HG03457 (cell line): ENCODE measurements around the gene DPEP2NB.
"Not testable (repeated sequence)": the region's sequence is repeated elsewhere in the genome, so short reads cannot be mapped to it uniquely, and the experiment has no call there.

ENCODE experiments used
- ATAC-seq: cut with Tn5 transposase; IDR thresholded peaks from one replicate; pipeline ENCODE4 v1.9.1; 2021; ENCODE audit warnings: moderate number of reproducible peaks; ENCODE audit not compliant: unreplicated experiment

DPEP2NB gene

GRCh38 chr16:68015681-68016080 is at the start of gene DPEP2NB:
Gene DPEP2NB, minus strand, starts transcription at chr16:68015911. Its CDS starts 141 bp downstream, at chr16:68015770.
- ATAC-seq = no peak

DNA sequence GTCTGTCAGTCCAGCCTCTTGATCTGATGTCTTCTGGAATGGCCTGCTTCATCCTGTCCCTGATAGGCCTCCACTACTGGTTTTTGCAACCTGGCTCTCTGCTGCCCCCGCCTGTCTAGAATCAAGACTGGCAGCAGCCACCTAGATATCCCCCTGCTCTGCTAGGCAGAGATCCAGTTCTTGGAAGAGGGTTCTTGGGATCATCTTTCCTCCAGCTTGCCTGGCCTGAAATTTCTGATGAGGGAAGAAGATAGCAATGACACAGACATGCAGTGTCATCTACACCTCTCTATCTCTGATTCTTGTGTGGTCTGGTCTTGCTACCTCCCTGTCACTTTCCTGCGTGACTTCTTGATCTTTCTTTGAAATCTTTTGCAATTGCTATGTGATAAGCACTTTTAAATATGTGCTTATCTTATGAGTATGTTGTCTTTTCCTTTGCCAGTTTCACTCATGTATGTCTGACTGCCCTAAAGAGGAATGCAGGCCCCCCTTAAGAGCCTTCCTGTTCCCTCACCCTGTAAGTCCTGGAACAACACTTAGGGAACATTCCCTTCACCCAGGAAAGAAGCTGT is 49.2 kb upstream of the DPEP2NB start:
- no peak for ATAC-seq

DNA sequence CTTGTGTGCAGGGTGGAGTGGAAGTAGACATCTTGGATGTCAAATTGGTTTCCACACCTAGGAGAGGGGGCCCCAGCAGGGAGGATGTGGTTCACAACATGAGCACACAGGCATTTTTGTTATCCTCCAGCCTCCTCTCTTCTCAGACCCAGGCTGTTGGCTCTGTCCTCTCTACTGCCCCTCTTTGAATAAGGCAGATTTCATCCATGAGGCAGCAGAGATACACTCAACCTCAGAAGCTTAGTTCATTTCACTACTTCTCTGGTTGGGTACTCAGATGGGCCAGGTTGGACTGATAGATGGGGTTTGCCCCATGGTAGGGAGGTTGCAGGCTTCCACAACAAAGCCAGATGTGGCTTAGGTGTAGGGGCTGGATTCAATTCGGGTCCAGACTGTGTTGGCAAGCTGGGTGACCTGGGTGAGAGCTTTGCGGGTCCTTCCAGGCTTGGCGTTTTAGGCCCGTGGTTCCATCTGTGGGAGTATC is 47.2 kb upstream of the DPEP2NB start:
- ATAC-seq = no peak

- no peak for ATAC-seq
Observed at GRCh38 chr16:68061396-68061795, 45.7 kb upstream of the DPEP2NB start.

- ATAC-seq = no peak
Observed at GRCh38 chr16:68059804-68060203, 44.1 kb upstream of the DPEP2NB start.

GRCh38 chr16:68055395-68055794 is 39.7 kb upstream of the DPEP2NB start:
- no peak for ATAC-seq

GRCh38 chr16:68049449-68049848 is 33.7 kb upstream of the DPEP2NB start:
- no peak for ATAC-seq

GRCh38 chr16:68047987-68048386 is 32.3 kb upstream of the DPEP2NB start:
- no peak for ATAC-seq

DNA sequence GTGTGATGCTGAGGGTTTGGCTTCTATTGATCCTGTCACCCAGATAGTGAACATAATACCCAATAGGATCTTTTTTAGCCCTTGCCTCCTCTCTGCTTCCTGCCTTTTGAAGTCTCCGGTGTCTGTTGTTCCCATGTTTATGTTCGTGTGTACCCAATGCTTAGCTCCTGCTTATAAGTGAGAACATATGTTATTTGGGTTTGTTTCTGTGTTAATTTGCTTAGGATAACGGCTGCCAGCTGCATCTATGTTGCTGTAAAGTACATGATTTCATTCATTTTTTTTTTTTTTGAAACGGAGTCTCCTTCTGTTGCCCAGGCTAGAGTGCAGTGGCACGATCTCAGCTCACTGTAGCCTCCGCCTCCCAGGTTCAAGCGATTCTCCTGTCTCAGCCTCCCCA is 30.4 kb upstream of the DPEP2NB start:
- no peak for ATAC-seq

DNA sequence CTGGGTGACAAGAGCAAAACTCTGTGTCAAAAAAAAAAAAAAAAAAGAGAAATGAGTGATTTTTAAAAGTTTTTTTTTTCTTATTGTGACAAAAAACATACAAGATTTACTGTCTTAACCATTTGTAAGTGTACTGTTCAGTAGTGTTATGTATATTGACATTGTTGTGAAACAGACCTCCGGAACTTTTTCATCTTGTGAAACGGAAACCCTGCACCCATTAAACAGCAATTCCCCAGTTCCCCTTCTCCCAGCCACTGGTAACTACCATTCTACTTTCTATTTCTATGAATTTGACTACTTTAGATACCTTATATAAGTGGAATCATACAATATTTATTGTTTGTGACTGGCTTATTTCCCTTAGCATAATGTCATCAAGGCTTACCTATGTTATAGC is 26.1 kb upstream of the DPEP2NB start:
- no peak for ATAC-seq

DNA sequence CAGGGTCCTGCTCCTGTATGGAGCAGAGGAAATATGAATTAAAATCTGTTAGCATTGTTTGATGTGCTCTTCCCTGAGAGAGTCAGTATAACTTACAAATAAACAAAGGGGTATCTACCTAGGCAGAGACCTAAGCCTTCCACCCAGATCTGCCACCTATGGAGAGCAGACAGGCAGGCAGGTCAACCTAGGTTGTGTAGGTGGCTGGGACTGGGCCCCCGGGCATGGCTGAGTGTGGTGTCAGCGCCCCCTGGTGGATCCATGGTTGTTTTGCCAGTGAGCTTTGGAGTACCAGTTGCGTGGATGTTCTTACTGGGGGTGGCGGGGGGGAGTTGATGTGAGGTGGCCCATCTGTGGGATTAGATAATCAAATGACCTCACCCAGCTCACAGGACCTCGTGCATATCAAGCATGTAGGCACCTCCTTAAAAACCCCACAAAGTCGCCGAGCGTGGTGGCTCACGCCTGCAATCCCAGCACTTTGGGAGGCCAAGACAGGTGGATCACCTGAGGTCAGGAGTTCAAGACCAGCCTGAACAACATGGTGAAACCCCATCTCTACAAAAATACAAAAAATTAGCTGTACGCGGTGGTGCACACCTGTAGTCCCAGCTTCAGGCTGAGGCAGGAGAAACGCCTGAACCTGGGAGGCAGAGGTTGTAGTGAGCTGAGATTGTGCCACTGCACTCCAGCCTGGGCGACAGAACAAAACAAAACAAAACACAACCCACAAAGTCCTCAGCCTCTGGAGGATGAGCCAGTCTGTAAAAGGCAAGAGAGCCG is 25.0 kb upstream of the DPEP2NB start:
- no peak for ATAC-seq

DNA sequence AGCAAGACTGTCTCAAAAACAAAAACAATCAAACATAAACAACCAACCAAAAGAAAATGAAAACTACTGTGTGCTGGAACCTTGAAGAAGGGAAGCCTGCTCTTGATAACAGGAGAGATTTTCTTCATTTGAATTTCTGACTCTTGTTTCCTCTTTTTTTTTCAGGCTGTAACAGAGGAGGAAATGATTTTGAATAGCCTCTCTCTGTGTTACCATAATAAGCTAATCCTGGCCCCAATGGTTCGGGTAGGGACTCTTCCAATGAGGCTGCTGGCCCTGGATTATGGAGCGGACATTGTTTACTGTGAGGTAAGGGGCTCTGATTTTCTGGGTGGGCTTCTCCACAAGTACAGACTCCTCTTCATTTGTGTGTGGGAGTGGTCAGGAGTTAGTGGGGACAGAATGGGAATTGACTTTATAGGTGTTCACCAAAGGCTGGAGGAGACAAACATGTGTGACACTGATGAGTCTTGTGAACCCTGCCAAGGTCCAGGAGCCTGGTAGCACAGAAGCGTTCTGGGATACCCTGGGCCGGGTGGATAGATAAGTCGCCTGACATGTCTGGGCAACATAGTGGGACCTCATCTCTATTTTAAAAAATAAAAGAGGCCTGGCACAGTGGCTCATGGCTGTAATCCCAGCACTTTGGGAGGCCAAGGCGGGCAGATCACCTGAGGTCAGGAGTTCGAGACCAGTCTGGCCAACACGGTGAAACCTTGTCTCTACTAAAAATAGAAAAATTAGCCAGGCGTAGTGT is 22.3 kb upstream of the DPEP2NB start:
- ATAC-seq = no peak

GRCh38 chr16:68035227-68035626 is 19.5 kb upstream of the DPEP2NB start:
- ATAC-seq = no peak

- no peak for ATAC-seq
Observed at GRCh38 chr16:68033101-68033500, 17.4 kb upstream of the DPEP2NB start.

DNA sequence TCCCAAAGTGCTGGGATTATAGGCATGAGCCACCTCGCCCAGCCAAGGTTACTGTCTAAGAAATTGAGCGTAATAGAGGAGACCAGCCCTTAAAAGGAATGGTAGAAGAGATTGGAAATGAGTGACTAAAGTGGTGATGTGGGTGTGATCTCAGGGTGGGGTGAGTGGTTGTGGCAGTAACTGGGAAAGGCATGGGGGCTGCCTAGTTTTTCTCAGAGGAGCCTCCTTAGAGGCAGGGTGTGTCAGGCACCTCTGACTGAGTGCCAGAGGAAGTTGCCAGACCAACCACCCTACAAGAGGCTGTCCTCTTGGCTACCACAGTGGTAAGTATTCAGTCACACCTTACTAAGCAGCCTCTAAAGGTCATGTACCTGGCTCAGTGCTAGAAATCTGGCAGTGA is 16.2 kb upstream of the DPEP2NB start:
- ATAC-seq = no peak

DNA sequence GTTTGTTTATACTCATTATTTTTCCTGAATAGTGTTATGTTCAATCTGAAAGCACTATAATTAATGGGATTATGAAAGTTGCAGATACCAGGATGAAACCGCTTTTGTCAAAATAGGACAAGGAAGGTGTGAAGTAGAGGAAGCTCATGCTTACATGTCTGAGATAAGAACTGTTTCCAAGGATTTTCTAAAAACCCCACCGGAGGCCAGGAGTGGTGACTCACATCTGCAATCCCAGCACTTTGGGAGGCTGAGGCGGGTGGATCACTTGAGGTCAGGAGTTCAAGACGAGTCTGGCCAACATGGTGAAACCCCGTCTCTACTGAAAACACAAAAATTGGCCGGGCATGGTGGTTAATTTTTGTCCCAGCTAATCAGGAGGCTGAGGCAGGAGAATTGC is 14.4 kb upstream of the DPEP2NB start:
- not testable (repeated sequence) for ATAC-seq

GRCh38 chr16:68028996-68029395 is 13.3 kb upstream of the DPEP2NB start:
- no peak for ATAC-seq

DNA sequence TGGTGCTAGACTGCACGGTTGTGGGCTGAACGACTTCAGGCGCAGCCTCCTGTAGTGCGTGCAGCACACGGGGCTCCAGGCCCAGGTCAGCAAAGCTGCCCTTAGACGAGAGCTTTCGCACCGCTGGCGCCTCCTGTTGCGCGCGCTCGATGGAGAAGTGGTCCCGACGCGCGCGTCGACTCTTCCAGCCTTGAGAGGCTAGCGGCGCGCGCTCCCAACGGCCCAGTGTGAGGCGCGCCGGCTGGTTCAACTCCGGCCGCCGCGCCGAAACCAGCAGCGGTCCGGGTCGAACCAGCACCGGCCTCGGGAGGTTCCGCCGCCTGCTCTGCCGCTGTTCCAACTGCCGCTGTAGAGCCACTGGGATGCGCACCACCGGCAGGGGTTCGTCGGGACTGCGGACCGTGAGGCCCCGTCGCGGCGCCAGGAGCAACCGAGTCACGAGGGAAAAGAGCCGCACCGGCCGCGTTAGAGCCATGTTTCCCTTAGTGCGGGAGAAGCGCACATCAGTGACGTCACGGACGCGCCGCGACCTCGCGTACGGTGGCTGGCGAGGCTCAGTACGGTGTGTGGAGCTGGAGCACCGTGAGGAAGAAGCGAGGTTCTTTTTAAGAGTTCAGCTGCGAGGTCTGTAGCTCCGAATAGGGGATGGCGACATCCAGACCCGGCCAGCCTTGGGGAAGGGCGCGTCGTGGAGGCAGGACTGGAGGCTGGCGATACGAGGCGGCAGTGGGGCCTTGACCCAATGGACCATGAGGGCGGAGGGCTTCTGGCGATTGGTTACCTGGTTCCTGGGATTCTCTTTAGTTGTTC is 7.2 kb upstream of the DPEP2NB start, which contains the start of the genes DDX28 and DUS2:
TSS of gene DDX28 (minus strand) at position 505 of the 810 bp plus-strand sequence. CDS start at position 475, 30 bp downstream.
TSS of gene DUS2 (plus strand) at position 557 of the 810 bp plus-strand sequence. CDS start 14,740 bp downstream, outside the sequence.
- ATAC-seq = peak; percentile 48

DNA sequence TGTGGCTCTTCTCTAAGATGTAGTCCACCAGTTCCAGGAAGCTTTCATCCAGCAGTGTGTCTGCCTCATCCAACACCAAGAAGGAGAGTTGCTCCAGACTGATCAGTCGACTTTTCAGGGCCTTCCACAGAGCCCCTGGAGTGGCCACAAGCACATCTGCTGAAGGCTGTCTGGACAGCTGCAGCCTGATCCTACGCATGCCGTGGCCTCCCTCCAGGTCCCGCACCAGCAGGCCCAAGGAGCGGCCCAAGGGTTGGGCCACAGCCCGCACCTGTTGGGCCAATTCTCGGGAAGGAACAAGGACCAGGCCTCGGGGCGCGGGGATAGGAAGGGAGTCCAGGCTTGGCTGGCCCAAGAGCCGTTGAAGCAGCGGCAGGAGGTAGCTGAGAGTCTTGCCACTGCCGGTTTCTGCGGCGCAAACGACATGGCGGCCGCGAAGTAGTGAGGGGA is 6.6 kb upstream of the DPEP2NB start:
- ATAC-seq = peak; percentile 18

- ATAC-seq = no peak
Observed at GRCh38 chr16:68021490-68021889, 5.8 kb upstream of the DPEP2NB start.
